HL-60 (cell line): ENCODE measurements around the gene LEAP2.

Experiments
- DNase-seq, 2 experiments: peaks; one replicate each; pipeline ENCODE4 v3.0.0-alpha.2; 2010 to 2020; ENCODE audit warnings: low read depth in 1 of 2, low spot score in 1 of 2
- H3K27ac ChIP-seq: fragments of 250-450 bp; sonication (Bioruptor Pico); replicated peaks from 2 replicates; pipeline ENCODE4 v1.5.1; 2020; ENCODE audit warnings: mild to moderate bottlenecking, moderate library complexity
- H3K27me3 ChIP-seq: fragments of 250-450 bp; sonication (Bioruptor Pico); 2 replicates; pipeline ENCODE4 v1.5.1; 2021; ENCODE audit warnings: mild to moderate bottlenecking, moderate library complexity; ENCODE audit not compliant: insufficient read depth, poor library complexity, severe bottlenecking
- H3K4me3 ChIP-seq: replicated peaks from 2 replicates; pipeline ENCODE4 v1.5.1; 2011; ENCODE audit warnings: mild to moderate bottlenecking, control low read depth, low read length; ENCODE audit not compliant: insufficient read depth
- GABPA ChIP-seq: IDR thresholded peaks from 2 replicates; pipeline ENCODE4 v1.6.1; 2012; ENCODE audit warnings: low read depth
- POLR2AphosphoS5 ChIP-seq: IDR thresholded peaks from 2 replicates; pipeline ENCODE4 v1.6.1; 2012; ENCODE audit warnings: low read depth
- SPI1 ChIP-seq: IDR thresholded peaks from 2 replicates; pipeline ENCODE4 v1.6.1; 2012; ENCODE audit warnings: low read depth, mild to moderate bottlenecking, borderline replicate concordance
- TF ChIP-seq, protein P1 (sequence below): IDR thresholded peaks from 2 replicates; pipeline ENCODE4 v1.6.1; 2012; ENCODE audit warnings: low read depth; ENCODE audit not compliant: insufficient replicate concordance
- TF ChIP-seq, protein P2 (sequence below): IDR thresholded peaks from one replicate; pipeline ENCODE4 v1.5.1; 2011; ENCODE audit warnings: low read length, control low read depth, inconsistent platforms; ENCODE audit not compliant: insufficient read depth

Gene LEAP2

DNA sequence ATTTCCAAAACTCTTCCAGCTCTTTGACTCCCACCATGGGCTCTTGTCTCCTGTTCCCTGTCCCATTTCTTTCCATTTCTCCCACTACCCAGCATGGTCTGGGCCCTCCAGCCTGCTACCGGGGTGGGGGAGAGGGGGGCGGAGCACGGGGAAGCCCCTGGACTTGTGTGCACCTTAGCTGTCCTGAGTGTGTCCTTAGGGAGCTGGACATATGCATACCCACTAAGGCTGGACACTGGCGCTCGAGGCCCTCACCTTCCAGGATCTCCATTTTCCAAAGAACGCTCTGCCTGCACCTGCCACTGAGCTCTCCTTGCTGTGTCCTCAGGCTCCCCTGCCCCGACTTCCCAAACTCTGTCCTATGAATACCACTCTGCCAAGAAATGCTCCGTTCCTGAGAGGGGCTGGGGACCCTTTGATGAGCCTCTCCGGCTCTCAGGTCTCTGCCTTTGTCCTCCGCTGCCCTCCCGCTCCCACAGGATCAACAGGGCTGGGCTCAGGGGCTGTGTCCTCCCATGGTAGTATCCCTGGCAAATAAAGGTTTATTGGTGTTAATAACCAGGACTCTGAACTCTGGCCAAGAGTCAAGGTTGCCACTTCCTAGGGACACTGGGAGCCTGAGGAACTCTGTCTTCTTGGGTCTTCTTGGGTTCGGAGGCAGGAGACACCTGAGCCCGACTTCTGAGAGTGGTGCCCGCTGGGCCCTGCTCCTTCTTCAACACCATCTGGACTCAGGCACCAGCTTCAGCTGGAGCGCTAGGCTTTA, 42.2 kb upstream of the LEAP2 start:
- DNase-seq: no peak
- Histone ChIP-seq H3K27me3 (no peaks in the 10 kb centered on the region), H3K27ac (no peak overlapping the region), H3K4me3 (no peak overlapping the region)
- TF ChIP-seq, protein P1, sequence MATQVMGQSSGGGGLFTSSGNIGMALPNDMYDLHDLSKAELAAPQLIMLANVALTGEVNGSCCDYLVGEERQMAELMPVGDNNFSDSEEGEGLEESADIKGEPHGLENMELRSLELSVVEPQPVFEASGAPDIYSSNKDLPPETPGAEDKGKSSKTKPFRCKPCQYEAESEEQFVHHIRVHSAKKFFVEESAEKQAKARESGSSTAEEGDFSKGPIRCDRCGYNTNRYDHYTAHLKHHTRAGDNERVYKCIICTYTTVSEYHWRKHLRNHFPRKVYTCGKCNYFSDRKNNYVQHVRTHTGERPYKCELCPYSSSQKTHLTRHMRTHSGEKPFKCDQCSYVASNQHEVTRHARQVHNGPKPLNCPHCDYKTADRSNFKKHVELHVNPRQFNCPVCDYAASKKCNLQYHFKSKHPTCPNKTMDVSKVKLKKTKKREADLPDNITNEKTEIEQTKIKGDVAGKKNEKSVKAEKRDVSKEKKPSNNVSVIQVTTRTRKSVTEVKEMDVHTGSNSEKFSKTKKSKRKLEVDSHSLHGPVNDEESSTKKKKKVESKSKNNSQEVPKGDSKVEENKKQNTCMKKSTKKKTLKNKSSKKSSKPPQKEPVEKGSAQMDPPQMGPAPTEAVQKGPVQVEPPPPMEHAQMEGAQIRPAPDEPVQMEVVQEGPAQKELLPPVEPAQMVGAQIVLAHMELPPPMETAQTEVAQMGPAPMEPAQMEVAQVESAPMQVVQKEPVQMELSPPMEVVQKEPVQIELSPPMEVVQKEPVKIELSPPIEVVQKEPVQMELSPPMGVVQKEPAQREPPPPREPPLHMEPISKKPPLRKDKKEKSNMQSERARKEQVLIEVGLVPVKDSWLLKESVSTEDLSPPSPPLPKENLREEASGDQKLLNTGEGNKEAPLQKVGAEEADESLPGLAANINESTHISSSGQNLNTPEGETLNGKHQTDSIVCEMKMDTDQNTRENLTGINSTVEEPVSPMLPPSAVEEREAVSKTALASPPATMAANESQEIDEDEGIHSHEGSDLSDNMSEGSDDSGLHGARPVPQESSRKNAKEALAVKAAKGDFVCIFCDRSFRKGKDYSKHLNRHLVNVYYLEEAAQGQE: no peak
- TF ChIP-seq, protein P2, sequence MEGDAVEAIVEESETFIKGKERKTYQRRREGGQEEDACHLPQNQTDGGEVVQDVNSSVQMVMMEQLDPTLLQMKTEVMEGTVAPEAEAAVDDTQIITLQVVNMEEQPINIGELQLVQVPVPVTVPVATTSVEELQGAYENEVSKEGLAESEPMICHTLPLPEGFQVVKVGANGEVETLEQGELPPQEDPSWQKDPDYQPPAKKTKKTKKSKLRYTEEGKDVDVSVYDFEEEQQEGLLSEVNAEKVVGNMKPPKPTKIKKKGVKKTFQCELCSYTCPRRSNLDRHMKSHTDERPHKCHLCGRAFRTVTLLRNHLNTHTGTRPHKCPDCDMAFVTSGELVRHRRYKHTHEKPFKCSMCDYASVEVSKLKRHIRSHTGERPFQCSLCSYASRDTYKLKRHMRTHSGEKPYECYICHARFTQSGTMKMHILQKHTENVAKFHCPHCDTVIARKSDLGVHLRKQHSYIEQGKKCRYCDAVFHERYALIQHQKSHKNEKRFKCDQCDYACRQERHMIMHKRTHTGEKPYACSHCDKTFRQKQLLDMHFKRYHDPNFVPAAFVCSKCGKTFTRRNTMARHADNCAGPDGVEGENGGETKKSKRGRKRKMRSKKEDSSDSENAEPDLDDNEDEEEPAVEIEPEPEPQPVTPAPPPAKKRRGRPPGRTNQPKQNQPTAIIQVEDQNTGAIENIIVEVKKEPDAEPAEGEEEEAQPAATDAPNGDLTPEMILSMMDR: no peak
- no peak for TF ChIP-seq GABPA
- no peak for TF ChIP-seq POLR2AphosphoS5
- no peak for TF ChIP-seq SPI1

DNA sequence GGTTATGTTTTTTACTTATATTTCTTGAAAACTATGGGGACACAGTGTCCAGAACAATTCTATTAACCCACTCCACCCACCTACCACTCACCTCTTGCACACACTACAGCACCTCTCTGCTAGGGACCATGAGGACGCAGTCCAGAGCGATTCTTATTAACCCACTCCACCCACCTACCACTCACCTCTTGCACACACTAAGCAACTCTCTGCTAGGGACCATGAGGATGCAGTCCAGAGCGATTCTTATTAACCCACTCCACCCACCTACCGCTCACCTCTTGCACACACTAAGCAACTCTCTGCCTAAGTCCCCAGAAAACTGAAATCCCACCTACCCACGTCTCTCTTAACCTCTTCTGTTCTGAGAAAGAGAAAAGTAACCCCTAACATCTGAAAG, 40.9 kb upstream of the LEAP2 start:
- Histone ChIP-seq H3K4me3 (no peak overlapping the region), H3K27ac (no peak overlapping the region), H3K27me3 (no peaks in the 10 kb centered on the region)
- no peak for DNase-seq
- TF ChIP-seq, protein P1: no peak
- TF ChIP-seq SPI1: no peak
- TF ChIP-seq, protein P2: no peak
- TF ChIP-seq POLR2AphosphoS5: no peak
- no peak for TF ChIP-seq GABPA

DNA sequence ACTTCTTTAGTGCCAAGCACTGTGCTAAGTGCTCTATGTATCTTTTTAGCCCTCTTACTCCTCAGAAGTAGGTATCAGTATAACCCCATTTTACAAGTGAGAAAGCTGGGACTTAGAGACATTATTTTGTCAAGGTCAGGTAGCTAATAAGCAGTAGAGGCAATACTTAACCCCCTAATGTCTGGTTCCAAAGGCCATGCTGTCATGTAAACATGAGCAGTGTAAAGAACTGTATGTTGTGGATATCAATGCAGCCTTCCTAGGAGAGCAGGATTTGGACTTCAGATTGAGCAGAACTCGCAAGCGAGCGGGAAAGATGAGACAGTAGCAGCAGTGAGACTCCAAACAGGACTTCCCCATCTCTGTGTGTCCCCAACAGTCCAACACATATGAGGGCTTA, 39.4 kb upstream of the LEAP2 start:
- no peak for DNase-seq
- Histone ChIP-seq H3K4me3 (no peak overlapping the region), H3K27ac (no peak overlapping the region), H3K27me3 (no peaks in the 10 kb centered on the region)
- no peak for TF ChIP-seq GABPA
- TF ChIP-seq, protein P2: no peak
- TF ChIP-seq POLR2AphosphoS5: no peak

DNA sequence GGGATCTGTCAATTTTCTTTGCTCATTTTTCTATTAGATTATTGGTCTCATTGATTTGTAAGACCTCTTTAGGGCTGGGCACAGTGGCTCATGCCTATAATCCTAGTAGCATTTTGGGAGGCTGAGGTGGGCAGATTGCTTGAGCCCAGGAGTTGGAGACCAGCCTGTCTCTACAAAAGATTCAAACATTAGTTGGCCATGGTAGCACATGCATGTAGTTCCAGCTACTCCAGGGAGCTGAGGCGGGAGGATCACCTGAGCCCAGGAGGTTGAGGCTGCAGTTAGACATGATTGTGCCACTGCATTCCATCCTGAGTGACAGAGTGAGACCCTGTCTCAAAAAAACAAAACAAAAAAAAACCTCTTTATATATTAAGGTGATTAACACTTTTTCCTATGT, 36.6 kb upstream of the LEAP2 start:
- H3K4me3 ChIP-seq: no peak overlapping the region
- H3K27me3 ChIP-seq: no peaks in the 10 kb centered on the region
- no peak for DNase-seq
- no peak for TF ChIP-seq POLR2AphosphoS5
- TF ChIP-seq, protein P2: no peak
- TF ChIP-seq, protein P1: no peak
- TF ChIP-seq SPI1: no peak
- no peak for TF ChIP-seq GABPA
- no peak overlapping the region for H3K27ac ChIP-seq
